ENCODE data around the gene SFR1.
"Not testable (repeated sequence)": the region's sequence is repeated elsewhere in the genome, so short reads cannot be mapped to it uniquely, and the experiment has no call there.

SFR1 gene

DNA sequence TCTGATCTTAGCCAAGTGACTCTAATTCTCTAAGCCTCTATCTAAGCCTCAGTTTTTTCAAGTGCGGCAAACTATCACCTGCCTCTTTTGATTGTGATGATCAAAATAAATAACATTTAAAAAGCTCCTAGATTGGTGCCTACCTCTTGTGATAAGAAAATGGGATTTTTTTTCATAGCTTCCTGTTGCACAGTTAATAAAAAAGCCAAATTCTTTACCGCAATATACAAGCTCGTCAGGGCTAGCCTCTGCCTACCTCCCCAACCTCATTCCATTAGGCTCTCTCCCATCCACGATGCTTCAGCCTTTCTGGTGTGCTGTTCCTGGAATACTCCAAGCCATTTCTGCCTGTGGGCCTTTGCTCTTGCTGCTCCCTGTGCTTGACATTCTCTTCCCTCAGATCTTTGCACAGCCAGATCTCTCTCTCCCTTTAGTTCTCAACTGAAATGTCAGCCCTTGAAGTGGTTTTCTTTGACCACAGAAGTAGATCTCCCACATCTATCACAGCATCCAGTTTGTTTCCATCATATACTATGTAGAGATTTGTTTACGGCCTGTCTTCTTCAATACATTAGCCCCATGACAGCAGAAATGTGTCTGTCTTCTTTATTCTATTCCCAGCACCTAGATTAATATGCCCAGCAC lies 48.8 kb downstream of the SFR1 start:
- Histone ChIP-seq H3K9me3 (no peaks in the 10 kb centered on the region), H3K4me3 (no peak overlapping the region), H3K36me3 (no peaks in the 10 kb centered on the region), H3K4me1 (no peaks in the 10 kb centered on the region), H3K27me3 (no peaks in the 10 kb centered on the region), H3K27ac (no peak overlapping the region)
- TF ChIP-seq, protein P1, sequence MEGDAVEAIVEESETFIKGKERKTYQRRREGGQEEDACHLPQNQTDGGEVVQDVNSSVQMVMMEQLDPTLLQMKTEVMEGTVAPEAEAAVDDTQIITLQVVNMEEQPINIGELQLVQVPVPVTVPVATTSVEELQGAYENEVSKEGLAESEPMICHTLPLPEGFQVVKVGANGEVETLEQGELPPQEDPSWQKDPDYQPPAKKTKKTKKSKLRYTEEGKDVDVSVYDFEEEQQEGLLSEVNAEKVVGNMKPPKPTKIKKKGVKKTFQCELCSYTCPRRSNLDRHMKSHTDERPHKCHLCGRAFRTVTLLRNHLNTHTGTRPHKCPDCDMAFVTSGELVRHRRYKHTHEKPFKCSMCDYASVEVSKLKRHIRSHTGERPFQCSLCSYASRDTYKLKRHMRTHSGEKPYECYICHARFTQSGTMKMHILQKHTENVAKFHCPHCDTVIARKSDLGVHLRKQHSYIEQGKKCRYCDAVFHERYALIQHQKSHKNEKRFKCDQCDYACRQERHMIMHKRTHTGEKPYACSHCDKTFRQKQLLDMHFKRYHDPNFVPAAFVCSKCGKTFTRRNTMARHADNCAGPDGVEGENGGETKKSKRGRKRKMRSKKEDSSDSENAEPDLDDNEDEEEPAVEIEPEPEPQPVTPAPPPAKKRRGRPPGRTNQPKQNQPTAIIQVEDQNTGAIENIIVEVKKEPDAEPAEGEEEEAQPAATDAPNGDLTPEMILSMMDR (IDR thresholded peaks at IDR 0.05) = no peak
- DNase-seq = no peak
- intact Hi-C loops (cut with DNase I; ENCODE audit: low total_unique reads) = no loop called here

DNA sequence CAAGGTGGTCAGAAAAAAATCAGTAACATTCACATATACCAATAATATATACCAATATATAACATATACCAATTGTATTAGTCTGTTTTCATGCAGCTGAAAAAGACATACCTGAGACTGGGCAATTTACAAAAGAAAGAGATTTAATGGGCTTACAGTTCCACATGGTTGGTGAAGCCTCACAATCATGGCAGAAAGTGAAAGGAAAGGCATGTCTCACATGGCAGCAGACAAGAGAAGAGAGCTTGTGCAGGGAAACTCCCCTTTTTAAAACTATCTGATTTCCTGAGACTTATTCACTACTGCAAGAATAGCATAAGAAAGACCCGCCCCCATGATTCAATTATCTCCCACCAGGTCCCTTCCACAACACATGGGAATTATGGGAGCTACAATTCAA lies 52.2 kb downstream of the SFR1 start:
- H3K27ac ChIP-seq; H3K4me1 ChIP-seq; H3K4me3 ChIP-seq; H3K27me3 ChIP-seq; H3K9me3 ChIP-seq; intact Hi-C loops (cut with DNase I; ENCODE audit: low total_unique reads); DNase-seq; H3K36me3 ChIP-seq: not testable (repeated sequence)

Measured in tibial artery (tissue), 4 donors.